Activated T-cell treated with anti-CD3 and anti-CD28 coated beads, Interleukin-2, amount 50 U/mL, for 48 hours (primary cell): ENCODE measurements around the gene RGS6.

Source experiments
- DNase-seq, 2 experiments: peaks; one replicate each; pipeline ENCODE4 v3.0.0-alpha.2; 2020

RGS6 gene

GRCh38 chr14:72254937-72255472, 322.8 kb downstream of the RGS6 start:
- DNase-seq: no peak

GRCh38 chr14:72256055-72256454, 323.8 kb downstream of the RGS6 start:
- peak; percentile 20 to 47 for DNase-seq

GRCh38 chr14:72261068-72261467, 328.8 kb downstream of the RGS6 start:
- DNase-seq: no peak

DNA sequence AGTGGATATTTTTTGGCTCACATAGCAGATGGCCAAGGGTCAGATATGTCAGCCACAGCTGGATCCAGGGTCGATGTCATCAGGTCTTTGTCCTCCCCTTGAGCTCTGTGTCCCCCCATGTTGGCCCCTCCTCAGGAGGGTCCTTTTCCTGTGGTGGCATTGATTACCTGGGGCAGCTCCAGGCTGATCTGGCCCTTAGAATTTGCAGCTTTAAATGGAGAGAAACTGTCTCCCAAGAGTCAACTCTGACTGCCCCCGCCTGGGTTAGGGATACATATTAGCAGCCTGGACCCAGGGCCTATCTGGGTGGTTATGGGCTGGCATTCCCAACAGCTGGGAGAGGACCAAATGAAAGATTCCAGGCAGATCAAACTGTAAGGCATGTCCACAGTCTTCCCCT, 330.5 kb downstream of the RGS6 start:
- no peak for DNase-seq

DNA sequence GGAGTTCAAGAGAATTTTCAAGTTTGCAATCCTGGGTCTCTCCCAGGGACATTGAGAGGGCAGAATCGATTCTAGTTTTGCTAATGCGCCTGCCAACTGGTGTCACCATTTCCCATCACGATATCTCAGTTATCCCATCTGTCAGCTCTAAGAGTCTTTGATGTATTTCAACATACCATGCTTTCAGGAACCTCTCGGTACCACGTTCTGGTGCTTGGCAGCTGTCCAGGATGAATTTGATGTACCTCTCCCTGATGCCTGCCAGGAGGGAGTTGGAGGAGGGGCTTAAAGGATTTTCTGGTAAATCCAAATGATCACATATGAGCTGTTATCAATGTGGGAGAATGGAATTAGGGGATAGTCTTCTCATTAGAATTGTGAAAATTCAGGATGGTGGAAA, 332.5 kb downstream of the RGS6 start:
- no peak for DNase-seq

DNA sequence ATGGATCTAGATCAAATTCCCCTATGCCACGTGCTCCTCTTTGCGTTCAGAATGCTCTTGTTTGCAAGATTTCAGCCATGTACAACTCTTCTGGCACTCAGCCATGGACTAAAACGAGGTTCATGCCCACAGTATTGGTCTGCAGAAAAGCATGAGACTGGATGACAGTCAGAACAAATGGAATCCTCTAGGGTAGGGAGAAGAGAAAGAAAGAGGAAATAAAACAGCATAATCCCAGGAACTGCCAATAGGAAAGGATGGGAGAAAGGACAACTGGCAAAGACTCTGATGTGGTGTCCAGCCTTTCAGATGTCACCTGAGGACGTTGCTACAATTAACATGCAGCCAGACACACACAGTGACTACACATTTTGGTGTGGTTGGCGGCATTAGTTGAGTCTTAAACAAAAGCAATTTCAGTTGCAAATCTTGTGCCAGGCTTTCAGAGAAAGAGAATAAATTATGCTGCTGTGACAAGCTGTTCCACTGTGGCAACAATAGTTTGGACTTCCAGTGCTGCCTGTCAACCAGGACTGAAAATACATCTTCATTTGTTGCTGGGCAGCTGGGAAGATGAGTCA, 338.0 kb downstream of the RGS6 start:
- no peak for DNase-seq

- no peak for DNase-seq
These were observed 338.5 kb downstream of the RGS6 start for GRCh38 chr14:72270749-72271148.

DNA sequence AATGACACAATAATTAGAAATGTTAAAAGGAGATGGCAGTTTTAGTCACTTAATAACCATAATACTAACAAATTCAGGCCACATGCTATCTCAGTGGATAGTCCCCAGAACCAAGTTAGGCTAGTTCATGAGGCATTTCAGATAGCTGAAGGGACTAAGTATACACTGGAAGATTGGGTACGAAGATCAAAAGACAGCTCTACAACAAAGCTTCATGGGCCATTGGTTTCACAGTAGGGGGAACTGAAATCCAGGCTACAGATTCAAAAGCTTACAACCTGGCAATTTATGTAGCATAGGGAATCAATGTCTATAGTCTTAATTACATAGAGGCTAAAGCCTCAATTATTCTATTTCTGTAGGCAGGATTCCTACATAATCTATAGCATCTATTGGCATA, 343.0 kb downstream of the RGS6 start:
- DNase-seq: no peak

GRCh38 chr14:72278316-72278715, 346.1 kb downstream of the RGS6 start:
- DNase-seq: no peak

DNA sequence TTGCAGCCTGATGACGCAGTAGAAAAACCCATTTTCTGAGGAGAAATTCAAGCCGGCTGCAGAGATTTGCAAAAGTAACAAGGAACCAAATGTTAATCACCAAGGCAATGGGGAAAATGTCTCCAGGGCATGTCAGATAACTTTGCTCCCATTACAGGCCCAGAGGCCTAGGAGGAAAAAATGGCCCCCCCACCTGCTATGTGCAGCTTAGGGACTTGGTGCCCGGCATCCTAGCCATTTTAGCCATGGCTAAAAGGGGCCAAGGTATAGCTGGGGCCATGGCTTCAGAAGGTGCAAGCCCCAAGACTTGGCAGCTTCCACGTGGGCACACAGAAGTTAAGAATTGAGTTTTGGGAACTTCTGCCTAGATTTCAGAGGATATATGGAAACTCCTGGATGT, 351.9 kb downstream of the RGS6 start:
- no peak for DNase-seq

- DNase-seq: no peak
These were observed 358.0 kb downstream of the RGS6 start for GRCh38 chr14:72290241-72290640.

DNA sequence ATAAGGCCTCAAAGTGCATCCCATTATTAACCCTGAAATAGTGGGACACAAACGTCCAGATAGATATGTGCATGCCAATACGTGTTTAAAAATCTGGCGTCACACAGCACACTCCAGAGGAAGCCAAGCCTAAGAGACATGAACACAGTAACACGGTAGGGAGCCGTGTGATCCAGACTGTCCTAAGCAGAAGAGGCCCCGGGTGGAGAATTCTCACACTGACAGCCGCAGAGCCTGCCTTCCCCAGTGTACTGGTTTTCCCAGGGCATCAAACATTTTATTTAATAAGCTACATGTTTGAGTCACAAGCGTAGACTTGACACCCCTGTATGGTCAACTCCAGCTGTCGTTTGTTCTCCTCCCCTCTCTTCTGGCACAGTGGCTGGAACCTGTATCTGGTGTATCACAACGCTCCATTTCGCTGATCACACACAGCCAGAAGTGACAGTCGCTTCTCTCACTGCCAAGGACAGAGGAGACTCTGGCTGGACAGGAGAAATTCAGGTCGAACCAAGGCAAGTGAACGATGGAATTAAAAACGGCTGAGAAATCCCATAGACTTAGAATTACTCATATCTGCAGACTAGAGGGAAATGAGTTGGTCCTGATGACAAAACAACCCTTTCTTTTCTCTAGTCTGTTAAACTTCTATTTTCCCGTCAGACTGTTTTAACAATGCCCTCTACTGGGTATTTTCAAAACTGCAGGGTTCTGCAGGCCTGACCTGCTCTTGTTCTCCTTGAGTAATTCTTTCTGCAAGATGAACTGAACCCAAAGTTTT, 359.9 kb downstream of the RGS6 start:
- DNase-seq: peak; percentile 19 to 24

DNA sequence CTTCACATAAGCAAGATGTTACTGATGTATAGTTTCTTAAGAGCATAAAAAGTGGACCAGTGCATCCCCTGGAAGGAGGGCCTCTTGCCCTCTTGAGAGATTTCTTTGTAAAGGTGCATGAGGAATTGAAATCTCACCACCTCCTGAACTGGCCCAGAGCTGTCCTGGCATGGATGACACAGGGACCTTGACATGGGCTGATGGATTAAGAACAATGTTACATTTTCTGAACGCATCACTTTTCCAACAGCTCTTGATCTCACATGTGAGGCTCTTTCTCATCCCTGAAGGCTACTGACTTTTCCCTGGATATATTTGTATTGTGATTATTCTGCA, 360.4 kb downstream of the RGS6 start:
- DNase-seq: no peak

DNA sequence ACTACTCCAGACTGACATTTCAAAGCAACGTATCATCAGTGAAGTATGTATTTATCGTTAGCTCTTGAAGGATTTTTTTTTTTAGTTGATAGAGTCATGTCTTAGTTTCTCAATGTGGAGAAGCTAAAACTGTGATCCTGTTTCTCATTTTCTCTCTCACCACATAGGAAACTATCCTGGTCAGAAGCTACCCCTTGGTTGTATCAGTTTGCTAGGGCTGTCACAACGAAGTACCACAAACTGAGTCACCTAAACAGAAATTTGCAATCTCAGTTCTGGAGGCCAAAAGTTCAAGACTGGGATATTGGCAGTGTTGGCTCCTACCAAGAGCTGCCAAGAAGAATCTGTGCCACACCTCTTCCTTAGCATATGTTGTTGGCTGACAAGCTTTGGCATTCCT, 369.1 kb downstream of the RGS6 start:
- DNase-seq: no peak

DNA sequence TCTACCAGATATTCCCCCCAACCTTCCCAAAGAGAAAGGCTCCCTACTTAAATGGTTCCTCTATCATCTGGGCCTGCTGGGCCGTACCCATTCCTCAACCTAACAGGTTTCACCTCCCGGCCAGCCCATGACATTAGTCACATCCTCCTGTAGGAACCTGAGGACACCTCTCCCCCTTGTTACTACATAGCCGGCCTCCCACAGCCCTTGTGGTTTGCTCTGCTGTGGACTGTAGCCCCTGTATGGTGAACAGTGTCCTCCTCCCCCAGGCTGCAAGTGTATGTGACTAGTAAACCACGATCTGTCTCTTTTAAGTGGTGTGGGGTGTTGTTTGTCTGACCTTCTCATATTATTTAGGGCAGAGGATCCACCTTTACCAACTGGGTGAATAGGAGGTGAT, 371.7 kb downstream of the RGS6 start:
- DNase-seq: no peak

DNA sequence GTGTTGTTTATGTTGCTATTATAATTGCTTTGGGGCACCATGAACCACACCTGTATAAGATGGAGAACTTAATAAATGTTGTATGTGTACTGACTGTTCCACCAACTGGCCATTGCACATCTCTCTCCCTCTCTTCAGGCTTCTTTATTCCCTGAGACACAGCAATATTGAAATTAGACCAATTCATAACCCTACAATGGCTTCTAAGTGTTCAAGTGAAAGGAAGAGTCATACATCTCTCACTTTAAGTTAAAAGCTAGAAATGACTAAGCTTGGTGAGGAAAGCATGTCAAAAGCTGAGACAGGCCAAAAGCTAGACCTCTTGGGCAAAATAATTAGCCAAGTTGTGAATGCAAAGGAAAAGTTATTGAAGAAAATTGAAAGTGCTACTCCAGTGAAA, 373.3 kb downstream of the RGS6 start:
- no peak for DNase-seq

DNA sequence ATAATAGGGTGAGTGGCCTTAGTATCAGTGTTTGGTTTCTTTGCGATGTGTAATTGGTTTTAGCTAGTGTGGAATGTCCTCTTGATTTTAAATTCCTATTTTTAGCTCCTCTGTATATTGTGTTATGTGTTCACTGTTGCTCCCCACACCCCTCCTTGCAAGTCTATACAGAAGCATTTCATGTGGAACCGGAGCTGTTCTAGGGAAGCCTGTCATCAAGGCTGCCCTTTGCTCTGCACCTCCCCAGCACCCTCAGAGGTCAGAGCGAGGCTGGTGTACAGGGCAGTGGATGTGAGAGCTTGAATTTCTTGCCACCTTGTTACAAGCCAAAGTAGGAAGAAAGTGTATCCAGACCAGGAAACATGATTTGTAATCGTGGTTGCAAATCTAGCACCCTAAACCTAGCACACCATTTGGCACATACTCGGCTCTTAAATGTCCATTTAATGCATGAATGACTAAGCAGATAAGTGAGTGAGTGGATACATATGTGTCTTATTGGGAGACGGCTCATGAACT, 376.8 kb downstream of the RGS6 start:
- DNase-seq: no peak

DNA sequence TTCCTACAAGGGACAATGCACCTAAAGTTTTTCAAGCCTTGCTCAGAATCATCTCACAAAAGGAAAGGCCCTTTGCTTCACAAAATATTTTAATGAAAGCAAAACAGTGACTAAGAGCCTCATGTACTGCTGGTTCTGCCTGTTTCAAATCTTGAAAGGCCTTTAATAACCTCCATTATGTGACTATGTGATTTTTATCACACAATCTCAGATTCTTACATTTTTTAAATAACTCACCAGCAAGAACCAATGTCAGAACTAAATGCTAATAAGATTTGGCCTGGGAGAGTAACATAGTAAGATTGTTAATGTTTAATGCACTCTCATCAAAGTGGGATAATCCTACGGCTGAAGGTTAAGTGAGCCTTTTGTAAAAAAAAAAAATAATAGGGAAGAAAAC, 378.9 kb downstream of the RGS6 start:
- no peak for DNase-seq

GRCh38 chr14:72311516-72311915, 379.3 kb downstream of the RGS6 start:
- DNase-seq: no peak

- DNase-seq: no peak
These were observed 382.7 kb downstream of the RGS6 start for GRCh38 chr14:72314808-72315435.

DNA sequence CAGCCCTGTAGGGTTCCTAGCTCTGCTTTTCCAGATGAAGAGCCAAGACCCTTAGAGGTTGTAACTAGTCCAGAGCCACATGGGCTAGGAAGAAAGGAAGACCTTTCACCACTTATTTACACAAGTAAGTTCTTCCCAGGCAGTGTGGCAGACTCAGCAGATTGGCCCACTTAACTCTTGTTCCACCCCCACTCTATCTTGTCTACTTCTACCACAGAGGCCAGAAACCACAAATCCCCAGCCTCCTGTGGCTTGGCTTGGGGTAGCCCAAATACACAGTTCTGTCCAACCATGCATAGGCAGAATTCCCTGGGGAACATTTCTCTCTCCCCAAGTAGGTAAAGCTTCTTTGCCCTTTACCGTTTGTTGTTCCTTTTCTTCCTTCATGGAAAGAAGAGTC, 383.5 kb downstream of the RGS6 start:
- no peak for DNase-seq

GRCh38 chr14:72318648-72319047, 386.4 kb downstream of the RGS6 start:
- no peak for DNase-seq

DNA sequence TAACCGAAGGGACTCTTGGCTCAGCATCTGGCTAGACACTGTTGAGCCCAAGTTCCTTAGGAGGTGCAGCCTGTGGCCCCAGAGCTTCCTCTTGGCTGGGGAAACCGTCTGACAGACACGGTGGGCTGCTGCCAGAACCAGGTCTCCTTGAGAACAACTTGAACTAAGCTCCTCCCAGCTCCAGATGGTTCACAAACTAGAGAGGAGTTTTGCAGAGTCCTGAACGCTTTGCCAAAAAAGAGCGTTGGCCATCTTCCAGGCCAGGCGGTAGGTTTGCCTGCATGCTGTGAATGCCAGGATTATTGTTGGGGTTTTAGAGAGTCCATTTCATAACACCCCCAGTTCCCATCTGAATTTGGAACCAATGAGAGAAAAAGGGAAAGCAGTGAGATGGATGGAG, 399.8 kb downstream of the RGS6 start:
- DNase-seq: no peak

GRCh38 chr14:72332871-72333270, 400.6 kb downstream of the RGS6 start:
- DNase-seq: no peak
